H1 (cell line): ENCODE data around the gene RBM18. TPM values are rescaled to one million over a fixed set of nuclear protein-coding genes. Genes with fewer than 3 reads are reported as not detected.

ENCODE experiments used
- JUN ChIP-seq: IDR thresholded peaks from 2 replicates; pipeline ENCODE4 v1.6.1; 2011; ENCODE audit warnings: low read depth, mild to moderate bottlenecking, improper control_type of control experiment, low read length
- RBBP5 ChIP-seq: IDR thresholded peaks from 2 replicates; pipeline ENCODE4 v1.7.1; 2012; ENCODE audit warnings: low read depth, mild to moderate bottlenecking, inconsistent platforms, low read length, moderate library complexity, borderline replicate concordance
- SP1 ChIP-seq: IDR thresholded peaks from 2 replicates; pipeline ENCODE4 v1.6.1; 2011; ENCODE audit warnings: low read depth, low read length
- SP4 ChIP-seq: IDR thresholded peaks from 2 replicates; pipeline ENCODE4 v1.6.1; 2012; ENCODE audit warnings: low read length, inconsistent platforms
- TEAD4 ChIP-seq: IDR thresholded peaks from 2 replicates; pipeline ENCODE4 v1.6.1; 2012; ENCODE audit warnings: low read depth, low read length, inconsistent platforms, mixed read lengths
- polyA plus RNA-seq, 7 experiments: library from polyadenylated mRNA; depleted of rRNA in 3 of 7; stranded (reverse) in 5 of 7; unstranded in 2 of 7; fragments of >200 nt in 5 of 7; fragments of 200-250 nt in 2 of 7; gene quantifications; 1 replicate in 5 of 7; 2 replicates in 1 of 7; 4 replicates in 1 of 7; pipeline versions ENCODE4 v1.2.1 to v1.2.3, GENCODE V29; 2011 to 2013; ENCODE audit warnings: missing spikeins in 2 of 7, mixed read lengths in 2 of 7
- total RNA-seq: library from RNA; stranded (reverse); fragmentation: NEBNext Ultra II Directional; extraction: Animal tissue kit (Norgen Biotek cat#: 25700); gene quantifications from 2 replicates; pipeline ENCODE4 v1.2.1, GENCODE V29; 2021

The RBM18 gene
- total and polyA plus RNA-seq, 2 of the 8 experiments (the other 6 are each of a cell fraction or from before 2014, with no cell fraction given), result 5.9 to 14.3 TPM

DNA sequence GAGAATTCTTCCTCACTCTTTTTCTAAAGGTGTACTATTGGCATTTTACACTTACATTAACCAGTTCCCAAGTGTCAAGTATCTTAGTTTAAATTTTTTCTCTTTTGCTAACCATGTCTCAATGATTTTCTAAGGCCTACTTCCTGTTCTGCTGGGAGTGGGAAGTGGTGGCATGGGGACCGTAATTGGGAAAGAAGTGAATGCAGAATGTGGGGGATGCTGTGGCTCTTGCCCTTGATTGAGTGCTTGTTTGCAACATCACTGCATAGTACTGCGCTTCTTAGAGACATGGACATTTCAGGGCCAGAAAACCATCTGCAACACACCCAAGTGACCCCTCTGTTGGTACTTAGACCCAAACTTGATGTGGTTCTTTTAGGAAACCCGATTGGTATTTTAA is 32.9 kb upstream of the RBM18 start (continued):
- no peak for TF ChIP-seq JUN
- no peak for TF ChIP-seq SP1
- no peak for TF ChIP-seq TEAD4
- TF ChIP-seq RBBP5, result no peak
- no peak for TF ChIP-seq SP4
